SK-N-MC (cell line): Measurements from ENCODE around the gene SLC16A6.
"Not testable (repeated sequence)": the region's sequence is repeated elsewhere in the genome, so short reads cannot be mapped to it uniquely, and the experiment has no call there.

Experiments
- DNase-seq: peaks from one replicate; pipeline ENCODE4 v3.0.0-alpha.2; 2011; ENCODE audit warnings: low read depth, low spot score
- H3K27ac ChIP-seq: fragments of 200-600 bp; sonication (generic); 2 replicates; pipeline ENCODE4 v1.5.1; 2016; ENCODE audit warnings: mixed run types
- H3K36me3 ChIP-seq: fragments of 200-600 bp; sonication (generic); 2 replicates; pipeline ENCODE4 v1.6.1; 2017; ENCODE audit warnings: antibody characterized with exemption, low read length, mixed read lengths; ENCODE audit not compliant: insufficient read depth
- H3K4me3 ChIP-seq: fragments of 200-600 bp; sonication (generic); 2 replicates; pipeline ENCODE4 v1.5.1; 2016
- H3K9ac ChIP-seq: fragments of 200-600 bp; sonication (generic); 2 replicates; pipeline ENCODE4 v1.8.0; 2017; ENCODE audit warnings: mixed run types, mixed read lengths; ENCODE audit not compliant: insufficient read length
- H3K9me3 ChIP-seq: fragments of 200-600 bp; sonication (generic); 2 replicates; pipeline ENCODE4 v1.6.1; 2017; ENCODE audit warnings: low read depth, mild to moderate bottlenecking, antibody characterized with exemption, low read length, moderate library complexity, mixed read lengths
- EZH2 ChIP-seq: fragments of 200-600 bp; sonication (generic); IDR thresholded peaks from one replicate; pipeline ENCODE4 v1.6.1; 2017; ENCODE audit warnings: antibody characterized with exemption
- FOXP2 ChIP-seq: optimal IDR thresholded peaks from 2 replicates; pipeline ENCODE3; 2011; ENCODE audit warnings: mild to moderate bottlenecking, moderate library complexity; ENCODE audit not compliant: insufficient read depth; ENCODE audit errors: extremely low read length, control extremely low read depth
- POLR2AphosphoS5 ChIP-seq: IDR thresholded peaks from 2 replicates; pipeline ENCODE4 v1.6.1; 2012; ENCODE audit warnings: mild to moderate bottlenecking, low read depth, low read length, borderline replicate concordance

SLC16A6 gene

DNA sequence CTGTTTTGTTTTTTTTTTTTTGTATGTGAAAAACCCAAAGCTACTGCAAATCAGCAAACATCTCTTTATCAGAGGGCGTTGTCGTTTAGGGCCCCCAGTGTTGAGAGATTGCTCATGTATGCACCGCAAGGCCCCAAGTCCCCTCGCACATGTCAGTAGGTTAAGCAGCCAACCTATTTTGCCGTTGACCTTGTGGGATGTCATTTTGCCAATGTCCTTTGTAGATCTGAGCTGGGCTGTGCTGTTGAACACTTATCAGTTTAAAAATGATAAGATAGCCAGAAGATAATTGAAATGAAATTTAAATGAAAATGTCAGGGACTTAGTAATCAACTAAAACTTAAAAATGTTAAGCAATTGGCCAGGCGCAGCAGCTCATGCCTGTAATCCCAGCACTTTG, 26.5 kb upstream of the SLC16A6 start:
- Histone ChIP-seq H3K4me3 (no peak overlapping the region), H3K9ac (no peak overlapping the region), H3K36me3 (no peaks in the 10 kb centered on the region), H3K27ac (no peak overlapping the region), H3K9me3 (no peaks in the 10 kb centered on the region)
- no peak for DNase-seq
- TF ChIP-seq FOXP2 (no peak), EZH2 (no peak), POLR2AphosphoS5 (no peak)

DNA sequence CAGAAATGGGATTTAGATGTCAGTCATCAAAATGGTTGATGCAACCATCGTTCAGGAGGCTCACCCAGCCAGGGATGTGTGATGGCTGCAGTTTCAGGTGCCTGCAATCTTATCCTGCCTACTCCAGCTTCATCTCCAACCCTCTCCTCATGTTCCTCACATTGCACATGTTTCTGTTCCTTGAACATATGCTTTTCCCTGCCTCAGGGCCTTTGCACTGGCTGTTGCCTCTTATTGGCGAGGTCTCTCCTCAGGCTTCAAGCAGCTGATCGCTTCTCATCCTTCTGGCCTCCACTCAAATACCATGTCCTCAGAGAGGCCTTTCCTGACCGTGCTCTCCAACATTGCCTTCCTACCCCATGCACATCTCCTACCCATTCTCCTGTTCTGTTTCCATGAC, 25.0 kb upstream of the SLC16A6 start:
- Histone ChIP-seq H3K36me3 (no peaks in the 10 kb centered on the region), H3K9ac (no peak overlapping the region), H3K27ac (no peak overlapping the region), H3K4me3 (no peak overlapping the region), H3K9me3 (no peaks in the 10 kb centered on the region)
- TF ChIP-seq POLR2AphosphoS5 (no peak), EZH2 (no peak), FOXP2 (no peak)
- DNase-seq = no peak

DNA sequence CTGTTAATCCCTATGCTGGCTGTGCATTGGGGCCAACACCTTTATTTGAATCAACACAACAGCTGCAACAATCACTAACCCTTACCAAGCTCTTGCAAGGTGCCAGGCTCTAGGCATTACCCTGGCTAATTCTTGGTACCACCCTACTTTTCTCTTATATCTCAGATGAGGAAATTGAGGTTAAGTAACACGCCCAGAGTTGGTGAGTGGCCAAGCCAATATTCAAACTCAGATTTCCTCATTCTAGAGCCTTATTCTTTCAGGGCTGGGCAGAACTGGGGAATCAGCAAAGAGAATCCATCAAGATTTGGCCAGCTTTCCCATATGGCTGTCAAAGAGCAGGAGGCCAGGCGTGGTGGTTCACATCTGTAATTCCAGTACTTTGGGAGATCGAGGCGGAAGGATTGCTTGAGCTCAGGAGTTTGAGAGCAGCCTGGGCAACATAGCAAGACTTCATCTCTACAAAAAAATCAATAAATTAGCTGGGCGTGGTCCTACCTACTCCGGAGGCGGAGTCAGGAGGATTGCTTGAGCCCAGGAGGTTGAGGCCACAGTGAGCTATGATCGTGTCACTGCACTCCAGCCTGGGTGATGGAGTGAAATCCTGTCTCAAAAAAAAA, 24.1 kb upstream of the SLC16A6 start:
- H3K4me3 ChIP-seq = no peak overlapping the region
- no peaks in the 10 kb centered on the region for H3K36me3 ChIP-seq
- no peak overlapping the region for H3K9ac ChIP-seq
- no peaks in the 10 kb centered on the region for H3K9me3 ChIP-seq
- no peak overlapping the region for H3K27ac ChIP-seq
- TF ChIP-seq EZH2 (no peak), FOXP2 (no peak), POLR2AphosphoS5 (no peak)
- no peak for DNase-seq

DNA sequence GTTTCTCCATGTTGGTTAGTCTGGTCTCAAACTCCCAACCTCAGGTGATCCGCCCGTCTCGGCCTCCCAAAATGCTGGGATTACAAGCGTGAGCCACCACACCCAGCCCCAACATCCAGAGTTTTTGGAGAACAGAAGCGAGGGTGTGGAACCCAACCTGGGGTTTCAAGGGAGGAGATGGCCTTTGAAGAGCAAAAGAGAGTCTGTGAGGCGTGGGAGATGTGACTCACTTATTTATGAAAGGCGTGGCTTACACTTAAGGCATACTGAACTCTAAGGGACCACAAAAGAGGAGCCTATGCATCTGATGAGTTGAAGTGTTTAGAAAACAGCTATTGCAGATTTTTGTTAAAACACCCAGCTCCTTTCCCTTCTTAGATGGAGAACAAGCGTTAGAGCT, 19.2 kb upstream of the SLC16A6 start:
- TF ChIP-seq EZH2 = no peak
- TF ChIP-seq FOXP2 = no peak
- TF ChIP-seq POLR2AphosphoS5 = no peak
- Histone ChIP-seq H3K36me3 (no peaks in the 10 kb centered on the region), H3K9me3 (no peaks in the 10 kb centered on the region), H3K4me3 (no peak overlapping the region), H3K9ac (no peak overlapping the region), H3K27ac (no peak overlapping the region)
- DNase-seq = no peak

DNA sequence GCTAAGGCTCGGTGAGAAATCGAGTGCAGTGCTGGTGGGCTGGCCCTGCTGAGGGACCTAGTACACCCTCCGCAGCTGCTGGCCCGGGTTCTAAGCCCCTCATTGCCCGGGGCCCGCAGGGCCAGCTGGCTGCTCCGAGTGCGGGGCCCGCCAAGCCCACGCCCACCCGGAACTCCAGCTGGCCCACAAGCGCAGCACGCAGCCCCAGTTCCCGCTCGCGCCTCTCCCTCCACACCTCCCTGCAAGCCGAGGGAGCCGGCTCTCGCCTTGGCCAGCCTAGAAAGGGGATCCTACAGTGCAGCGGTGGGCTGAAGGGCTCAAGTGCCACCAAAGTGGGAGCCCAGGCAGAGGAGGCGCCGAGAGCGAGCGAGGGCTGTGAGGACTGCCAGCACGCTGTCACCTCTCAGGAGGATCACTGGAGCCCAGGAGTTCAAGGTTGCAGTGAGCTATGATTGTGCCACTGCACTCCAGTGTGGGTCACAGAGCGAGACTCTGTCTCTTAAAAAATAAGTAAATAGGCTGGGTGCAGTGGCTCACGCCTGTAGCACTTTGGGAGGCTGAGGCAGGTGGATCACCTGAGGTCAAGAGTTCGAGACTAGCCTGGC, 18.2 kb upstream of the SLC16A6 start:
- H3K36me3 ChIP-seq, H3K9me3 ChIP-seq, H3K4me3 ChIP-seq, H3K27ac ChIP-seq, H3K9ac ChIP-seq, DNase-seq: not testable (repeated sequence)

DNA sequence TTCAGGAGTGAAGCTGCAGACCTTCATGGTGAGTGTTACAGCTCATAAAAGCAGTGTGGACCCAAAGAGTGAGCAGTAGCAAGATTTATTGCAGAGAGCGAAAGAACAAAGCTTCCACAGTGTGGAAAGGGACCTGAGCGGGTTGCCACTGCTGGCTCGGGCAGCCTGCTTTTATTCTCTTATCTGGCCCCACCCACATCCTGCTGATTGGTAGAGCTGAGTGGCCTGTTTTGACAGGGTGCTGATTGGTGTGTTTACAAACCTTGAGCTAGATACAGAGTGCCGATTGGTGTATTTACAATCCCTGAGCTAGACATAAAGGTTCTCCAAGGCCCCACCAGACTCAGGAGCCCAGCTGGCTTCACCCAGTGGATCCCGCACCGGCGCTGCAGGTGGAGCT, 17.6 kb upstream of the SLC16A6 start:
- H3K4me3 ChIP-seq, H3K9me3 ChIP-seq, H3K9ac ChIP-seq, H3K27ac ChIP-seq, DNase-seq, H3K36me3 ChIP-seq: not testable (repeated sequence)

DNA sequence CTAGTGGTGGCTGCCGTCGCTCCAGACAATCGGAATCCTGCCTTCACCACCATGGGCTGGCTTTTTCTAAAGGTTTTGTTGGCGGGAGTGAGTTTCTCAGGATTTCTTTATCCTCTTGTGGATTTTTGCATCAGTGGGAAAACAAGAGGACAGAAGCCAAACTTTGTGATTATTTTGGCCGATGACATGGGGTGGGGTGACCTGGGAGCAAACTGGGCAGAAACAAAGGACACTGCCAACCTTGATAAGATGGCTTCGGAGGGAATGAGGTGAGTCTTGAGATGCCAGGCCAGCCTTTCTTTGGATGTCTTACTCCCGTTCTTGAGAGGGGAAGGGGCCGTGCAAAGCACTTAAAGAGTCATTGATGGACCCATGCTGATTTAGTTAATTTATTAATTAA, 16.5 kb upstream of the SLC16A6 start:
- no peak overlapping the region for H3K27ac ChIP-seq
- no peak overlapping the region for H3K9ac ChIP-seq
- H3K4me3 ChIP-seq = no peak overlapping the region
- no peak for TF ChIP-seq FOXP2
- no peak for TF ChIP-seq EZH2
- TF ChIP-seq POLR2AphosphoS5 = no peak
- no peaks in the 10 kb centered on the region for H3K9me3 ChIP-seq
- no peaks in the 10 kb centered on the region for H3K36me3 ChIP-seq
- DNase-seq = no peak

DNA sequence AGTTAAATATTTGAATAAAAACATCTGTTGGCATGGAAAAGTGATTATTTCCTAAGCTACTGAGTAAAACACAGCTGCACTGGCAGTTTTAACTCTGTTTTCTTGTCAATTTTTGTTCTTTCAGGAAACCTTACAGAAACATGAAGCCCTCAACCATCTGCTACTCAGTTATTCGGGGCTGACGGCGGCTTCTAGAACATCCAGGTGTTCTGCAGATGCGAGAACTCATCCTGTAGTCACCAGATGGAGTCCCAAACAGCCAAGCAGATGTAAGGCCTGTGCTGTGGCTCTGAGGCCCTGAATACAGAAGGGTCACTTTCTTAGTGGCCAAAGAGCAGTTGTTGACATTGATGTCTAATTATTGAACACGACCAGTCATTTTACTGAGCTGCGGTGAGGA, 15.9 kb upstream of the SLC16A6 start:
- TF ChIP-seq POLR2AphosphoS5 (no peak), EZH2 (no peak), FOXP2 (no peak)
- no peak for DNase-seq
- H3K9ac ChIP-seq = no peak overlapping the region
- no peaks in the 10 kb centered on the region for H3K36me3 ChIP-seq
- H3K9me3 ChIP-seq = no peaks in the 10 kb centered on the region
- no peak overlapping the region for H3K27ac ChIP-seq
- no peak overlapping the region for H3K4me3 ChIP-seq

DNA sequence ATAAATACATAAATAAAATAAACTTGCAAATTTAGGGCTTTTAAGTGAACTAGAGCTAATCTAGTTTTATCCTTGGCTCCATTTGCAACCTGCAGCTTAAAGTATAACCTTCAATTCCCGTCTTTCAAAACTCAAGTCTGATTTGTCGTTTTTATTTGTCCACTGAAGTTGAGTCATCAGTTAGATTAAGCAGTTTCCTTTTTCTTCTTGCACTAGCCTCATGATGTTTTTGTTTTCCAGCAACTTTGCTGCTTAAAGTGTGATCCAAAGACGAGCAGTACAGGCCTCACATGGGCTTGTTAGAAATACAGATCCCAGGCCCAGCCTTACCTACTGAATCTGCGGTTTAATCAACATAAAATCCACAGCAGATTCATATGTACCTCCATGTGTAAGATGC, 14.2 kb upstream of the SLC16A6 start:
- TF ChIP-seq POLR2AphosphoS5 (no peak), FOXP2 (no peak), EZH2 (no peak)
- no peaks in the 10 kb centered on the region for H3K36me3 ChIP-seq
- no peak overlapping the region for H3K4me3 ChIP-seq
- no peaks in the 10 kb centered on the region for H3K9me3 ChIP-seq
- H3K27ac ChIP-seq = no peak overlapping the region
- DNase-seq = no peak
- no peak overlapping the region for H3K9ac ChIP-seq

DNA sequence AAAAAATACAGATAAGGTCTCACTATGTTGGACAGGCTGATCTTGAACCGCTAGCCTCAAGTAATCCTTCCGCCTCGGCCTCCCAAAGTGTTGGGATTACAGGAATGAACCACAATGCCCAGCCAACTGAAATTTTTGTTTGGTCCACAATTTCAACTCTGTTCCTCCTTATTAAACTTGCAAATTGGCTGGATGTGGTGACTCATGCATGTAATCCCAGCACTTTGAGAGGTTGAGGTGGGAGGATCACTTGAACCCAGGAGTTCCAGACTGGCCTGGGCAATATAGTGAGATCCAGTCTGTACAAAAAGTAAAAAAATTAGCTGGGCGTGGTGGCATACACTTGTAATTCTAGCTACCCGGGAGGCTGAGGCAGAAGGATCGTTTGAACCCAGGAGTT, 13.8 kb upstream of the SLC16A6 start:
- Histone ChIP-seq H3K27ac (no peak overlapping the region), H3K4me3 (no peak overlapping the region), H3K36me3 (no peaks in the 10 kb centered on the region), H3K9me3 (no peaks in the 10 kb centered on the region), H3K9ac (no peak overlapping the region)
- DNase-seq = no peak
- TF ChIP-seq EZH2 = no peak
- no peak for TF ChIP-seq POLR2AphosphoS5
- TF ChIP-seq FOXP2 = no peak
